Smooth muscle cell of the brain vasculature (primary cell): ENCODE results near the gene DCTN4.

Experiments used
- DNase-seq: peaks from one replicate; pipeline ENCODE4 v3.0.0-alpha.2; 2012; ENCODE audit warnings: low read depth, low spot score

DCTN4 gene

GRCh38 chr5:150740992-150741391 lies 17.8 kb downstream of the DCTN4 start:
- DNase-seq: no peak

DNA sequence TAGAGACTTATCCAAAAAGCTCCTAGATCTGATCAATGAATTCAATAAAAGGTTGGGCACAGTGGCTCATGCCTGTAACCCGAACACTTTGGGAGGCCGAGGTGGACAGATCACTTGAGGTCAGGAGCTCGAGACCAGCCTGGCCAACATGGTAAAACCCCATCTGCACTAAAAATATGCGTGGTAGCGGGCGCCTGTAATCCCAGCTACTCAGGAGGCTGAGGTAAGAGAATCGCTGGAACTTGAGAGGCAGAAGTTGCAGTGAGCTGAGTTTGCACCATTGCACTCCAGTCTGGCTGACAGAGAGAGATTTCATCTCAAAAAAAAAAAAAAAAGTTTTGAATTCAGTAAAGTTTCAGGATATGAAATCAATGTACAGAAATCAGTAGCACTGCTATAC lies 20.0 kb downstream of the DCTN4 start:
- DNase-seq: no peak

GRCh38 chr5:150734579-150735384 lies 24.0 kb downstream of the DCTN4 start:
- DNase-seq: no peak

- DNase-seq: no peak
Observed at GRCh38 chr5:150731669-150732242, 27.1 kb downstream of the DCTN4 start.

GRCh38 chr5:150729859-150730258 lies 29.0 kb downstream of the DCTN4 start:
- no peak for DNase-seq

GRCh38 chr5:150723845-150724244 lies 35.0 kb downstream of the DCTN4 start:
- no peak for DNase-seq

DNA sequence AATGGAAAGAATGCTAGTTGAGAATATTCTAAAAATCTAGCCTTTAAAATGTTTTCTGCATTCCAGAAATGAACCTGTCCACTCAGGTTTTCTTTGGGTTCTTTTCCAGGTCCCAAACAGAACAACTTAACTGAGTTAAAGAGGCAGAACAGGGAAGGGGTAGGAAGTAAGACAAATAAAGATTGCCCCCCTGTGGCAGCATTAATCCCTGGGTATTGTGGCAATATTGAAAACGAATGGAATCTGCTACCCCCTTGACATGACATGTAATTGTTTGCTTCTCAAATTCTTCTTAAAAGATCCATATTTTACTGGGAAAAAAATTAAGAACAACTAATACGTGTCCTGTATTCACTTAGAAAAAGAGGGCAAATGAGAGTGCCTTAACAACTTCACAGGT lies 48.7 kb downstream of the DCTN4 start:
- DNase-seq: no peak

GRCh38 chr5:150706776-150707390 lies 51.9 kb downstream of the DCTN4 start:
- no peak for DNase-seq

- no peak for DNase-seq
Observed at GRCh38 chr5:150703762-150704161, 55.1 kb downstream of the DCTN4 start.

DNA sequence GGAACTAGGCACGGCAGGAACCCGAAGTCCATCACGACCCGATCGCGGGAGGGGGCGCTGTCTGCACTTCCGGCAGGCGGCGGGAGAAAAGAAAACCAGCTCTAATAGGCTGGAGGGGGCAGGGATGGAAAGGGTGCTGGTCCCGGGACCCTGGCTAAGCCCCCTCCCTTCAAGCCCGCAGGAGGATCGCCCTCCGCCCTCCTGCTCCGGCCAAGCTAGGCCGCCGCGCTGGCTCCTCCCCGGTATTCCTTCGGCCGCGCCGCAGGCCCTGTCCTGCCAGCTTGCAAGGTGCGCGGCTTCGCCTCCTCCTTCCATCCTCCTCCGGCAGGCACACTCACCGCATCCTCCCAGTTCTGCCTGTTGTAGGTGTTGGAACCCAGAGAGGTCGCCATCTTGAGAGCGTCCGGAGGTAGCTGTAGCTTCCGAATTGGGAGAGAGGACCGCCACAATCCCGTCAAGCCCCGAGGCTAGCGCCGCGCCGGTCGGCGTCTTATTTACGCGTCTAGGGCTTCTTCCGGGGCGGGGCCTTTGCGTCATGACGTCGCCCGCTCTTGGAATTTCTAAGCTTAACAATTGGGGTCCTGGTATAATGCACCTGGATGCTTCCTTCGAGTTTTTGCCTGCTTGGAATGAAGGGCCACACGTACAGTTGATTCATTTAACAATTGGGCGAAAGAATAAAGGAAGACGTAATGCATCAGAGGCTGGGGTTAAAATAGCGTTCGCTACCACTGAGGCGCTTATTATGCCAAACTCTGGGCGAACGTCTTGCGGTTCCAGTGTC lies 58.0 kb downstream of the DCTN4 start, which contains the start of gene RBM22:
TSS of gene RBM22 (minus strand) at position 469 of the 784 bp plus-strand sequence. CDS start at position 392, 77 bp downstream.
- DNase-seq: peak; percentile 58

GRCh38 chr5:150700246-150700593 lies 58.6 kb downstream of the DCTN4 start:
- no peak for DNase-seq

GRCh38 chr5:150694612-150695011 lies 64.2 kb downstream of the DCTN4 start:
- no peak for DNase-seq

- DNase-seq: no peak
Observed at GRCh38 chr5:150692276-150692675, 66.5 kb downstream of the DCTN4 start.

- no peak for DNase-seq
Observed at GRCh38 chr5:150690760-150691159, 68.1 kb downstream of the DCTN4 start.

DNA sequence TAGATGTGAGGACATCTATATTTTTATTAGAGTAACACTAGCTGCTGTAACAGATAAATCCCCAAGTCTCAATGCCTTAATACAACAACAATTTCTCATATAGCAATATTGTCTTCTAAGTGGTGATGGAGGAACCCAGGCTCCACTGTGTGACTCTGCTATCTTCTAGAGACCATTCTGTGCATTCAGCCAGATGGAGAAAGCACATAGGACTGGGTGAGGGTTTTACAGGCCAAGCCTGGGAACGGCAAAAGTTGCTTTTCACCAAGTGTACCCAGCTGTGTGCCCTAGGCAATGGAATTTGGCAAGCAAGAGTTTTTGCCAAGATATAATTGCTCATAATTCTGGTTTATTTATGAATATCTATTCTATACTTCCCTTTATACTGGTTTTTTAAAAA lies 69.7 kb downstream of the DCTN4 start:
- no peak for DNase-seq

DNA sequence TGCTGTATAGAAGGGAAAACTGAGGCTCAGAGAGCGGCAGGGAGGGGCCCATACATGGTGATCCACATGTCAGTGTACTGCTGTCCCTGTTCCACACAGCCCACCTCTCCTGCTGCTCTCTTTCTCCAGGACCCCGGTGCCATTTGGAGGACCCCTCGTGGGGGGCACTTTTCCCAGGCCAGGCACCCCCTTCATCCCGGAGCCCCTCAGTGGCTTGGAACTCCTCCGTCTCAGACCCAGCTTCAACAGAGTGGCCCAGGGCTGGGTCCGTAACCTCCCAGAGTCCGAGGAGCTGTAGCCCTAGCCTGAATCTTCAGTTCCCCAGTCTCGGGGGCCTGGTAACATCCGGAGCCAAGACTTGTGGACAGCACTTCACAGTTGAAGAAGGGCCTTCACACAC lies 82.2 kb downstream of the DCTN4 start:
- no peak for DNase-seq

- DNase-seq: no peak
Observed at GRCh38 chr5:150675069-150675468, 83.7 kb downstream of the DCTN4 start.

GRCh38 chr5:150674341-150674821 lies 84.4 kb downstream of the DCTN4 start:
- DNase-seq: no peak

GRCh38 chr5:150672884-150673275 lies 85.9 kb downstream of the DCTN4 start:
- DNase-seq: no peak

DNA sequence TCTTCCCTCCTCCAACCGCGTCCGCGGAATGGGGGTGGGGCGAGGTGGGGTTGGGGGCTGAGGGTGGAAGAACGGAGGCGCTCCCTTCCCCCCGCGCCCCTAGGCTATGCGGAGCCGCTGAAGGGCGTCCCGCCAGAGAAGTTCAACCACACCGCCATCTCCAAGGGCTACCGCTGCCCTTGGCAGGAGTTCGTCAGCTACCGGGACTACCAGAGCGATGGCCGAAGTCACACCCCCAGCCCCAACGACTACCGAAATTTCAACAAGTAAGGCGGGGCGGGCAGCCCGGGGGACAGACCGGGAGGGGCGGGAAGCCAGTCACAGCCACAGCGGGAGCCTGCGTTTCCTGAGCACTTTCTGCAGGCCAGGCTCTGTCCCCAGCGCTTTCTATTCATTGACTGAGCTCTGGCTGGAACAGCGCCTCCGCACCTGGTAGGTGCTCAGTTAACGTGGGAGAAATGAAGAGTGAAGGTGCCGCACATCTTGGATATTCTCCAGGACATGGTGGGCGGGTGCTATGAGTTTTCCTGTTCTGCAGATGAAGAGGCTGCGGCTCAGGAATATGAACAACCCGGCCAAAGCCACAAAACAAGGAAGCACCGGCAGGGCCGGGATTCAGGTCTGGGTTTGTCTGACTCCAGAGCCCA lies 86.5 kb downstream of the DCTN4 start:
- no peak for DNase-seq

DNA sequence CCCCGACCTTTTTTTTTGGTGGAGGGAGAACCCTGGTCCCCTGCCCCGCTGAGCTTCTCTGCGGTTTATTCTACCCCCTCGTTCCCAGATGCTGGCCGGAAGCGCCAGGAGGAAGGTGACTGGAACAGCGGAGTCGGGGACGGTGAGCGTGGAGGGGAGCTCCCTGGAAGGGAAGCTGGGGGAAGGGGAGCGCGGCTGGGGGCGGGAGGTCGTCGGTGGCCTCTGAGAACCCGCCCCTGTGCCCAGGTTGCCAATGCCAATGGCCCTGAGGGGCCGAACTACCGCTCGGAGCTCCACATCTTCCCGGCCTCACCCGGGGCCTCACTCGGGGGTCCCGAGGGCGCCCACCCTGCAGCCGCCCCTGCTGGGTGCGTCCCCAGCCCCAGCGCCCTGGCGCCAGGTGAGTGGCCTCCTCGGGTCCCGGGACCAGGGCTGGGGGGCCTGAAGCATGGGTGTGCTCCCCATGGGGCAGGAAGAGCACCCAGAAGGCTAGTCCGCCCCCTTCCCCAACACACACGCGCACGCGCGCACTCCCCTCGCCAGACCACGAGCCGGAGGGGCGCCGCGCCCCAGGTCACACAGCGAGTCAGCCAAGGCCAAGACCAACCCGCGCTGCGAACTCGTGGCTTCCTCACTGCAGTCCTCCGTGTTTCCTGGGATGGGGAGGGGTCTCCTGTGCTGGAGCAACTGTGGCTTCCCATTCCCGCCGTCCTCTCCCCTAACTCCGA lies 87.1 kb downstream of the DCTN4 start:
- no peak for DNase-seq
